Amniotic epithelial cell (primary cell): ENCODE results near the gene CAPN7.

Experiments used
- DNase-seq: peaks from one replicate; pipeline ENCODE4 v3.0.0-alpha.2; 2010; ENCODE audit warnings: low read depth

The CAPN7 gene

GRCh38 chr3:15276028-15276724, 70.1 kb downstream of the CAPN7 start:
- no peak for DNase-seq

GRCh38 chr3:15277861-15278500, 71.9 kb downstream of the CAPN7 start:
- no peak for DNase-seq

DNA sequence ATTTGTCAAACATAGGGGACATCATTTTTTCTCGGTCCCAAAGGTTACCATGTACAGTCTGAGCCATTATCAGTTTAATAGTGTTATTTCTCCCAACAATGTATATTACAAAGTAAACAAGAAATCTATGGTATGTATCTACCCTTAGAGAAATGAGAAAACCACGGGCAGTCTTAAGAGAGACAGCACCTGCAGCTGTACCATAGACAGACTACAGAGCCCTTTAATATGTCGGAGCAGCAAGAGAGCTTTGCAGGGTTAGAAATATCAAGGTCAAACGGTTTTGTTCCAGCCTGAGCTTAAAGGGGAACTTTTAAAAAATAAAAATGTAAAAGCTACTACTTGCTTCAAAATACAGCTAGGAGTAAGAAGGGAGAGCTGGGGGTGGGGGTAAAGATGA, 73.2 kb downstream of the CAPN7 start:
- DNase-seq = no peak

DNA sequence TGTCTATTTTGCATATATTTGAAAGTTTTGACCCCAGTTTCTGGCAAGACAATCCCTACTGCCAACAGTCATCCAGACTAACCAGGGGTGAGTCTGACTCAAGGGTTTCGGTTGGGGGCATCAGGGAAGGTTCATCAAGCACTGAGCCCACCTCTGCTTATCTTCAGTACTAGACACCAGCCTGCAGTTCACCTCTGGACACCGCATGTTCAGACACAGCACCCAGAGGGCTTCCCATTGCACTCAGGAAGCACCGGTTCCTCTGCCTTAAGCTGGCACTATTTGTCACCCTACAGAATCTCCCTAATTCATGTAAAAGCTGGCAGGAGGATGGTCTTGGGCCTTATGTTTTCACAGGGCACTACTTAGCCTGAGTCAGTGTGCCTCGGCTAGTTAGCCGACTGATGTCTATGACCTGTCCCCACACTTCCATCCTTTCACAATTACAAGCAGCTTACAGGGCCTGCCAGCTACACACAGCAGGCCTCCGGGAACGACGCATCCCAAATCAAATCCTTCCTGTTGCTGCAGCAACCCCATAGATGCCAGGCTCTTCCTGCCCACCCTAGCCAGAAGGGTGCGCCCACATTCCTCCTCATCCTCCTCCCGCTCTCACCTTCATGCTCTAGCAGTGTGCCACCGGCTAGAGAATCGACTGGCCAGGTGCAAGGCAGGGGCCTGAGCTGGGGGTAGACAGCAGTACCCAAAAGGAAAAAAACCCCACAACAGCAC, 73.8 kb downstream of the CAPN7 start:
- no peak for DNase-seq

DNA sequence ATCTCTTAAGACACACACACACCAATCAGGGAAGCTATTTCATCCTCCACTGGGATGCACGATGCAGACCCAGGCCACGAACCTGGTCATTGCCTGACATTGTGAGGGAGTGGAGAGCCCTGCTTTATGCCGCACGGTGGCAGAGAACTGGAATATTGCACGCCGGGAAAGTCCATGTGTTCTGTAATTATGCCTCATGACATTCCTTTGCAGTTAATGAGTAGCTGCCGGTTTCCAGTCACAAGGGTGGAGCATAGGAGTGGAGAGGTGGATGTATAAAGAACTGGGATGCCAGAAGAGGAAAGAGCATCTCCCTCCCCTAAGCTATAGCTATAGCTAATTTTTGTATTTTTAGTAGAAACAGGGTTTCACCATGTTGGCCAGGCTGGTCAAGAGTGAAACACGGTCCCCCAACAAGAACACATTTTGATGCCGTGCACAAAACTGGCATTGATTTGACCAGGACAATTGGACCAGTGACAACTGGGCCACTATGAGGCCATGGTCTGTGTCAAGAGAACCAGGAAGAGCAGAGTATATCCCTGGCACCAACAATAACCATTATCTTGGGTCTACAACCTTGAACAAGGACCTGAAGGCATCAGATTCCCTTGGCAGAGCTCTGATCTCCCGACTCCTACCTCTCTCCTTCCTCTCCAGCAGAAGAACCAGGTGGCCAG, 74.9 kb downstream of the CAPN7 start:
- no peak for DNase-seq

- no peak for DNase-seq
These were observed 75.8 kb downstream of the CAPN7 start for GRCh38 chr3:15281817-15282216.

GRCh38 chr3:15283702-15284101, 77.7 kb downstream of the CAPN7 start:
- no peak for DNase-seq

- no peak for DNase-seq
These were observed 78.3 kb downstream of the CAPN7 start for GRCh38 chr3:15284121-15284889.

DNA sequence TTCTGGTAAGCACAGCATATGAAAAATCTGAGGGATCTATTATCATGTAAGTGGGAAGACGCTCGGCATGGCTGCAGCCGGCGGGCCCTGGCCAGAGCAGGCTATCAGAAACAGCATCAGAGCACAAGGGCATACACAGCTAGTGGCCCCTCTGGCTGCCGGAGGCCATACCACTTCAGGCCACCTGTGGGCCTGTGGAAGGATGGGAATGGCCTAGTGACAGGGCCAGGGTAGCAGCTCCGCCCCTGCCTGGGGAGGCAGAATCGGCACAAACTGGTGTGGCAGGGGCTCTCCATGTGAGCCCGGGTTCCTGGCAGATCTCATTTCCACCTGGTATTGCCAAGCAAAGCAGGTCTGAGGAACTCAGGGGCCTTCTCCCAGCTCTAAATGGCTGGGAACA, 80.0 kb downstream of the CAPN7 start:
- no peak for DNase-seq

GRCh38 chr3:15287565-15288330, 81.7 kb downstream of the CAPN7 start:
- peak; percentile 98 for DNase-seq

DNA sequence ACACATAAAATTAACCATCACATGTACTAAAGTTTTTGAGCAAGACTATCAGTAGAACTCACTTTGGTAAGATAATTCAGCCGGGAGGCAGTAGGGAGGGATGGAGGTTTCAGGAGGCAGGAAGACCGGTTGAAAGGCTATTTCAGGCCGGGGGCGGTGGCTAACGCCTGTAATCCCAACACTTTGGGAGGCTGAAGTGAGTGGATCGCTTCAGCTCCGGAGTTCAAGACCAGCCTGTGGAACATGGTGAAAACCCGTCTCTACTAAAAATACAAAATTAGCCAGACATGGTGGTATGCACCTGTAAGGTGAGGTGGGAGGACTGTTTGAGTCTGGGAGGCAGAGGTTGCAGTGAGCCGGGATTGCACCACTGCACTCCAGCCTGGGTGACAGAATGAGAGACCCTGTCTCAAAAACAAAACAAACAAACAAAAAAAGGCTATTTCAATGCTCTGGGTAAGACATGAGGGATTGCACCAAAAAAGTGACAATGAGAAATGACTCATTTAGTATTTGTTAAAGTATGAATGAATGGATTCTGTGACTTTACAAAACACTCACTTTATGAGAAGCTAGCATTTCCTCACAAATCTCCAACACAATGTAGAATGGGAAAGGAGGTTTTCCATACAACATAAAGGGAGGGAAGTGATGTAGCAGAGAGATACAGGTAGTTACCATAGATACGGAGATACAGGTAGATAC, 82.4 kb downstream of the CAPN7 start:
- DNase-seq = no peak

DNA sequence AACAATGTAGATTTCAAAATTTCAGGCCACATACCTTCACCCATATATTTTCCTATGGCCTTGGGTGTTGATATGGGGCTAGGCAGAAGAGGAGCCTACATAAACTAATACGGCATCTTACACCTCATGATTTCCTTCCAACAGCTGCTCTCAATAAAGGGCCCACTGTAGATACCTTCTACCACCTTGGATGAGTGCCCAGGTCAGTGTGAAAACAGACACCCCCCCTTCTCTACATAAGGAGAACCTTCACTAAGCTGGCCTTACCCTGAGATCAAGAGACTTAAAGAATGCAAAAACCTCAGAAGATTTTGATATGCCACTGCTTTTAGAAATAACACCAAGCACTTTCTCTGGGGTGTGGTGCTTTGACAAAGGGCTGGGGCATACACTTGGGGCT, 83.6 kb downstream of the CAPN7 start:
- no peak for DNase-seq

DNA sequence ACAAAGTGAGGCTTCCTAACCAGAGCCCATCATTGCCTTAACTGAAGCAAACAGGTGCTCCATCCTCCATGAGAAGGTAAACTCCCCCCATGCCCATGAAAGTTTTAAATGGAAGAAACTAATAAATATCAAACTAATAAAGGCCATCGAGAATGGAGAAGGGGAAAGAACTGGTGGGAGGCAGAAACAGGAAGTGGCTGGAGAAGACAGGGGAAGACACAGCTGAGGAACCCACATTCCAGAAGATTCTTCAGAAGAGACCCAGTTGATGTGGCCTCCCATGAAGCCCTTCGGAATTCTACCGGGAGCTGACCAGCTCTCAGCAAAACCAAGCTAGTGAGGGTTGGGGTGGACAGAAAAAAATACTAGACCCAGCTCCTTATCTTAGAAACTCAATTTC, 84.7 kb downstream of the CAPN7 start:
- DNase-seq = no peak

DNA sequence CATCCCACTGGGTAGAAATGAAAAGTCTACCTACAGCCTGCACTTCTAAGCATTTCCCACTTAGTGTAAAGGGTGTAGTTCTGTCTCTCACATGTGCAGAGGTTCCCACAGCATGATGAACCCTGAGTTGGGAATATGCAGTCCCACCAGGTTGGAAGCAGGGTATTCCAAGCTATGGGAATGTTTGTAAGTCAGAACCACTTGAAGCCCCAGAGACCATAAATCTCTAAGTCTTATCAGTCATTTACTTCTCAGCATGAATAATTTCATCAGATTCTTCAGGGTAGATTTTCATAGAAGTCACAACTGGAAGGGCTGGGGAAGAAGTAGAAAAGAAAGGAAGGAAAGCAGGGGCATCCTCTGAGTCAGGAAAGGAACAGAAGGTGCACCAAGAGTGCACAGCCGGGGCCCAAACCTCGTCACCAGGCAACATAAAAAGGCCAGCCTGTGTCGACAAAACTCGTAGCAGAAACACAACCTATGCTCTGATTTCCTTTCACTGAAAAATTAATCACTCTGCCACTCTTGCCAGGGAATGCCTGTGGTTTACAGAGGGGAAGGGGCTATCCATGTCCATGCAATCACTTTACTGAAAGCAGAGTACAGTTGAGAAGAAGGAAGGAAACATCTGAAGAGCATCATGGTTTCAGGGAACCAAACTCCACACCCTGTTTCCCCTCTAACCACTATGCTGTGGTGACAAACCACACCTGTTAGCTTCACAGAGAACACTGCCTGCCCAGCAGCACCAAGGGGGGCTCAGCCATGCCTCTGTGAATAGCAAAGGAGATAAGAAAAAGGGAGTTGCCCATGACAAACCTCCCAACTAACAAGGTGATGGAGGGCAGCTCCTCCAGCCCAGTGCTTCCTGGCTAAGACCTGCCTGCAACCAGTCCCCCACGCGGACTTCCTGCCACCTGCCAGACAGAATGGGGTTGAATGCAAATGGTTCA, 85.8 kb downstream of the CAPN7 start:
- DNase-seq = peak; percentile 45

- DNase-seq = peak; percentile 56
These were observed 86.9 kb downstream of the CAPN7 start for GRCh38 chr3:15292765-15293522.

DNA sequence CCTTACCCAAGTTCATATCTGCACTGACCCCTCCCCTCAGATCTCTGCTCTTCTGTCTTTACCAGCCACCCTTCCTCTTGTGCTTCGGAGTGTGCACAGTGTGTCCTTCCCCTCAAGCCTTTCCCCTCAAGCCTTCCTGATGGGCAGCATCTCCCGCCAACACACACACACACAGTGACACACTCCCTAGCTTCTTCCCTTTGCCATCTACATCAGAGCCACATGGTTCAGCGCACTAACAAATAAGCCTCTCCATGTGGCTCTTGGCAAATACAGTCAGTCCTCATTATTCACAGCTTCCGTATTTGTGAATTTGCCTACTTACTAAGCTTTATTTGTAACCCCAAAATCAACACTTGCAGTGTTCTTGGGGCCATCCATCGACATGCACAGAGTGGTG, 88.9 kb downstream of the CAPN7 start:
- no peak for DNase-seq

- peak; percentile 73 for DNase-seq
These were observed 89.5 kb downstream of the CAPN7 start for GRCh38 chr3:15295506-15295905.

DNA sequence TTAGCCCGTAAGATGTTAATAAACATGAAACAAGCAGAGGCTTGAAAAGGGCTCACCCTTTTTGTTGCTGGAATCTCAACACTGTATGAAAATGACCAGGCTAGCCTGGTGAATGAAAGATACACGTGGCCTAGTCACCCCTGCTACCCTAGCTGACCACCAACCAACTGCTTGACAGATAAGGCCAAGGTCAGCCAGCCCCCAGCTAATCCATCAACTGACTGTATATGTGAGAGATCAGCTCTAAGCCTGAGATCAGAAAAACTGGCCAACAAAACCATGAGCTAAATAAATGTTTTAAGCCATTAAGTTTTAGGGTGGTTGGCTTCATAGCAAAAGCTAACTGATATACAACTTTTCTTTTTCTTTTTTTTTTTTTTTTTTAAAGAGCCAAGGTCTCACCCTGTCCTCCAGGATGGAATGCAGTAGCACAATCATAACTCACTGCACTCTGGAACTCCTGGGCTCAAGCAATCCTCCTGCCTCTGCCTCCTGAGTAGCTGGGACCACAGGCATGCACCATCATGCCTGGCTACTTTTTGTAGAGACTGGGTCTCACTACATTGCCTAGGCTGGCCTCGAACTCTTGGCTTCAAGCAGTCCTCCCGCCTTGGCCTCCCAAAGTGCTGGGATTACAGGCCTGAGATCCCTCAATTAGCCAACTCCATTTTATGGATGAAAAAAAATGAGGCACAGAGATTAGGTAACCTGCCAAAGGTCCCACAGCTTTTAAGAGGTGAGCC, 91.7 kb downstream of the CAPN7 start:
- DNase-seq = peak; percentile 81
